HFFc6 (cell line): ENCODE results near the gene MRAS. TPM values are rescaled to one million over a fixed set of nuclear protein-coding genes. Genes with fewer than 3 reads are reported as not detected.

Experiments
- DNase-seq: peaks from one replicate; pipeline ENCODE4 v3.0.0-alpha.2; 2018
- H3K27ac Mint-ChIP-seq: 2 replicates; pipeline ENCODE4 v1.8.0; 2020; ENCODE audit warnings: mild to moderate bottlenecking, mixed read lengths
- H3K27me3 Mint-ChIP-seq: 2 replicates; pipeline ENCODE4 v1.8.0; 2021; ENCODE audit warnings: mild to moderate bottlenecking, moderate library complexity, mixed read lengths; ENCODE audit not compliant: insufficient read depth
- H3K36me3 Mint-ChIP-seq: 2 replicates; pipeline ENCODE4 v1.8.0; 2021; ENCODE audit warnings: low read depth, mixed read lengths
- H3K4me1 Mint-ChIP-seq: 2 replicates; pipeline ENCODE4 v1.8.0; 2020; ENCODE audit warnings: low read depth, mixed read lengths
- H3K4me3 Mint-ChIP-seq: 2 replicates; pipeline ENCODE4 v1.8.0; 2020; ENCODE audit warnings: mild to moderate bottlenecking, moderate library complexity, mixed read lengths
- H3K9me3 Mint-ChIP-seq: 2 replicates; pipeline ENCODE4 v1.8.0; 2020; ENCODE audit warnings: mild to moderate bottlenecking, mixed read lengths
- CTCF ChIP-seq: fragments of 200-600 bp; sonication (generic); IDR thresholded peaks from 2 replicates; pipeline ENCODE4 v1.5.0; 2021; ENCODE audit warnings: antibody characterized with exemption, mild to moderate bottlenecking
- total RNA-seq, 6 experiments: library from RNA; stranded (reverse); fragmentation: NEBNext Ultra II Directional; extraction: Animal tissue kit (Norgen Biotek cat#: 25700); gene quantifications; 2 replicates in 1 of 6; 3 replicates in 5 of 6; pipeline ENCODE4 v1.2.3, GENCODE V29; 2021

MRAS gene
- total RNA-seq, 6 experiments from 2014 or later: 62.7 to 97.4 (median 76.1) TPM

GRCh38 chr3:138363322-138363721 is 14.9 kb downstream of the MRAS start:
- no peak for DNase-seq
- Mint-ChIP-seq H3K4me3 (no peak overlapping the region), H3K4me1 (peaks cover 15% of the 10 kb centered on the region), H3K27me3 (no peaks in the 10 kb centered on the region), H3K9me3 (no peaks in the 10 kb centered on the region), H3K27ac (no peak overlapping the region), H3K36me3 (no peaks in the 10 kb centered on the region)
- TF ChIP-seq CTCF: no peak

DNA sequence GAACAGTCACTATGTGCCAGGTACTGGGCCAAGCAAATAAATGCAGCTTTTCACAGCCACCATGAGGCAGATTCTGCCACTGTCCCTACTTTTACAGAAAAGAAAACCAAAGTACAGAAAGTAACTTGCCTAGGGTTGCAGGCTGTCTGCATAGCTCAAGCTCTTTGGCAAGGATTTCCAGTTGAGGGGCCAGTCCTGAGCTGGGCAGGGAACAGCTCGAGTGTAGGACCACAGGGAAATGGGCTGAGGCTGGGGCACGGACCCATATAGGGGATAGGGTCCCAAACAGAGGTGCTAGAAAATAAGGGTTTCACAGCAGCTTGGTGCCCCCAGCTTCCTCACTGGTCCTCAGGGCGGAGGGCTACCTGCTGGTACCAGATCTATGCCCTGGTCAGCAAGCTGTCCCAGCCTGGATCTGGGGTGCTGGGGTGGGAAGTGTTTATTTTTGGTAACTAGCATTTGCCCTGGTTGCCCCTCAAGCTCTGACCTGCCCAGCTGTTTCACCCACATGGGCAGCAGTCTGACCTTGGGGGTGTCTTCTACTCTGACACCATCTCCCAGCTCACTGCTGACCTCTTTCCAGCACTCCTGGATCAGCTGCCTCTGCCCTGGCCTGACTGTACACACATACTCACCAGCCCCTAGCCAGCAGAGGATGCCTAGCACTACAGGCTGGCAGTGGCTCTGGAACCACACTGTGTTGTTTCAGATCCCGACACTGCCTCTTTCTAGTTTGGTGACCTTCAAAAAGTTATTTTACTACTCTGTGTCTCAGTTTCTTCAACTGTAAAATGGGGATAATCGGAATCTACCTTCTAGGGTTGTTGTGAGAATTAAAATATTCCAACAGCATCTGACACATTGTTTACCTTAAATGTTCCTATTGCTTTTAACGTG is 16.2 kb downstream of the MRAS start:
- no peak for DNase-seq
- Mint-ChIP-seq H3K9me3 (no peaks in the 10 kb centered on the region), H3K27ac (no peak overlapping the region), H3K36me3 (no peaks in the 10 kb centered on the region), H3K4me1 (peaks cover 9% of the 10 kb centered on the region), H3K4me3 (no peak overlapping the region), H3K27me3 (no peaks in the 10 kb centered on the region)
- TF ChIP-seq CTCF: no peak

DNA sequence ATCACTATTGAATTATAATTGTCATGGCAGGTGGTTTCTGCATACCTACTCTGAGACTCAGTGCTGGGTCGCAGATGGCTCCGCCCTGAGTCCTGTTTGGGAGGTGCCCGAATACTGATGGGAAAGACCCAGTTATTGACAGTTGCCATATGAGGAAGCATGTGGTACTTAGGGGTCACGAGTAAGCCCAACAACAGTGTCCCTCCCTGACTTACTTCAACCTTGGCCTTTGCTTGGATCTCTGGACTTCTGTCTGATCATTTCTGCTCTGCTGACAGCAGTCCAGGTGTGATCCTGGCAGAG is 16.8 kb downstream of the MRAS start:
- no peaks in the 10 kb centered on the region for H3K36me3 Mint-ChIP-seq
- H3K27ac Mint-ChIP-seq: no peak overlapping the region
- no peaks in the 10 kb centered on the region for H3K9me3 Mint-ChIP-seq

GRCh38 chr3:138366006-138366759 is 17.8 kb downstream of the MRAS start:
- Mint-ChIP-seq H3K27ac (no peak overlapping the region), H3K27me3 (no peaks in the 10 kb centered on the region), H3K4me3 (no peak overlapping the region), H3K9me3 (no peaks in the 10 kb centered on the region), H3K4me1 (peaks cover 9% of the 10 kb centered on the region), H3K36me3 (no peaks in the 10 kb centered on the region)
- DNase-seq: no peak
- TF ChIP-seq CTCF: no peak

More for the DNA sequence above, 16.8 kb downstream of the MRAS start:
- DNase-seq: no peak
- H3K4me1 Mint-ChIP-seq: peaks cover 9% of the 10 kb centered on the region
- no peaks in the 10 kb centered on the region for H3K27me3 Mint-ChIP-seq
- no peak for TF ChIP-seq CTCF
- H3K4me3 Mint-ChIP-seq: no peak overlapping the region

DNA sequence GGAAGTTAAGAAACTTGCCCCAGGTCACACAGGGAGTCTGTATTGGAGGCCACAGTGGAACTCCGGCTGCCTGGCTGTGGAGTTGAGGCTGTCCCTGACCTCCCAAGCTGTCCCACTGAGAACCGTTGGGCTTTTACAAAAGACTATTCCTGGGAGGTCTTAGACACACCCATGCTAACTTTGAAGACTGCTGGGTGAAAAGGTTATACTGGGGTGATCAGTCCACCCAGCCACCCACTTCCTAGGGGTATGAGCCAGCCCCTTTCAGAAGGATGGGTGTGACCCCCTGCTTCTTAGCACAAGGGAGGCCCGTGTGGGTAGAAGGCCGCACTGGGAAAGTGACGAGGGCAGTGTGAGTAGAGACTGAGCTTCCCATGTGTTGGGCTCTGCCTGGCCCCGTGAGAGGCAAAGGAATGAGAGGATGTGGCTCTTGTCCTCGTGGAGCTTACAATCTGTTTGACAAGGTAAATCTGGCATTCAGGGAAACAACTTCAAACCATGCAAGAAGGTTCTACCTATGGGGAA is 19.0 kb downstream of the MRAS start:
- no peak for DNase-seq
- H3K4me1 Mint-ChIP-seq: peaks cover 9% of the 10 kb centered on the region
- H3K27ac Mint-ChIP-seq: no peak overlapping the region
- no peak for TF ChIP-seq CTCF
- H3K9me3 Mint-ChIP-seq: no peaks in the 10 kb centered on the region
- H3K27me3 Mint-ChIP-seq: no peaks in the 10 kb centered on the region
- H3K4me3 Mint-ChIP-seq: no peak overlapping the region
- no peaks in the 10 kb centered on the region for H3K36me3 Mint-ChIP-seq
